K562 (cell line): ENCODE measurements around the gene FCGBP. TPM values are rescaled to one million over a fixed set of nuclear protein-coding genes. Genes with fewer than 3 reads are reported as not detected.

Experiments used
- CBFA2T3 ChIP-seq: fragments of 450-650 bp; IDR thresholded peaks from 2 replicates; pipeline ENCODE4 v1.6.1; 2017
- CEBPB ChIP-seq: fragments of 450-650 bp; IDR thresholded peaks from 2 replicates; pipeline ENCODE4 v1.6.1; 2016; ENCODE audit warnings: missing genetic modification characterization, missing compliant biosample characterization
- CEBPG ChIP-seq, 3 experiments: fragments of 200-800 bp in 1 of 3; sonication (Bioruptor generic) in 1 of 3; sonication (generic) in 1 of 3; formaldehyde crosslinking in 1 of 3; IDR thresholded peaks in 2 of 3; conservative IDR thresholded peaks in 1 of 3; 2 replicates each; pipeline versions ENCODE4 v1.6.1 to v1.8.0; 2016 to 2022; ENCODE audit warnings: missing compliant biosample characterization in 2 of 3, missing genetic modification characterization in 2 of 3, mild to moderate bottlenecking in 1 of 3, missing genetic modification reagents in 1 of 3
- PHTF2 ChIP-seq: fragments of 250-450 bp; sonication (Bioruptor Pico); IDR thresholded peaks from 2 replicates; pipeline ENCODE4 v1.5.0; 2021; ENCODE audit warnings: mild to moderate bottlenecking
- PML ChIP-seq: IDR thresholded peaks from 2 replicates; pipeline ENCODE4 v1.6.1; 2012; ENCODE audit warnings: low read length, inconsistent platforms
- RBM17 ChIP-seq: fragments of 200-400 bp; formaldehyde crosslinking; IDR thresholded peaks from 2 replicates; pipeline ENCODE4 v1.6.1; 2017; ENCODE audit warnings: low read depth, mild to moderate bottlenecking, low read length, borderline replicate concordance
- RHOXF2B ChIP-seq: fragments of 250-450 bp; sonication (Bioruptor Pico); conservative IDR thresholded peaks from 2 replicates; pipeline ENCODE4 v1.5.1; 2021
- SAFB2 ChIP-seq: fragments of 200-400 bp; formaldehyde crosslinking; IDR thresholded peaks from 2 replicates; pipeline ENCODE4 v1.6.1; 2018; ENCODE audit warnings: borderline replicate concordance, low read length, low read depth, moderate library complexity; ENCODE audit not compliant: severe bottlenecking
- SP1 ChIP-seq: sonication (generic); formaldehyde crosslinking; IDR thresholded peaks from 2 replicates; pipeline ENCODE4 v1.8.1; 2022; ENCODE audit warnings: mild to moderate bottlenecking, missing genetic modification reagents
- SREBF1 ChIP-seq: fragments of 150-350 bp; IDR thresholded peaks from 2 replicates; pipeline ENCODE4 v1.6.1; 2014; ENCODE audit warnings: antibody characterized with exemption, low read depth, low read length, borderline replicate concordance
- SRSF7 ChIP-seq: fragments of 200-400 bp; formaldehyde crosslinking; optimal IDR thresholded peaks from 2 replicates; pipeline ENCODE3; 2017; ENCODE audit warnings: mild to moderate bottlenecking, low read depth, low read length
- ZNF395 ChIP-seq: fragments of 200-800 bp; sonication (Bioruptor generic); IDR thresholded peaks from 2 replicates; pipeline ENCODE4 v1.6.1; 2017; ENCODE audit warnings: missing genetic modification characterization, missing compliant biosample characterization
- ZNF408 ChIP-seq: fragments of 250-450 bp; sonication (Bioruptor Pico); IDR thresholded peaks from 2 replicates; pipeline ENCODE4 v1.4.0; 2020; ENCODE audit warnings: low read depth, mild to moderate bottlenecking, moderate library complexity
- ZNF592 ChIP-seq: fragments of 450-650 bp; IDR thresholded peaks from 2 replicates; pipeline ENCODE4 v1.6.1; 2017; ENCODE audit warnings: antibody characterized with exemption, mild to moderate bottlenecking
- ZZZ3 ChIP-seq: fragments of 450-650 bp; IDR thresholded peaks from 2 replicates; pipeline ENCODE4 v1.6.1; 2016; ENCODE audit warnings: antibody characterized with exemption, mild to moderate bottlenecking, moderate library complexity
- polyA plus RNA-seq, 8 experiments: library from polyadenylated mRNA; depleted of rRNA in 4 of 8; stranded (reverse) in 5 of 8; unstranded in 3 of 8; fragments of >200 nt; fragmentation: Nextera tagmentation in 2 of 8; fragmentation: Illumina TruSeq in 1 of 8; extraction: Ambion mirVana in 2 of 8; extraction: Trizol in 1 of 8; gene quantifications; 2 replicates each; pipeline versions ENCODE4 v1.2.1 to v1.2.3, GENCODE V29; 2011 to 2014; ENCODE audit warnings: inconsistent platforms in 1 of 8, missing spikeins in 1 of 8
- total RNA-seq, 7 experiments: library from RNA; depleted of rRNA in 6 of 7; stranded (reverse); fragments of >200 nt in 6 of 7; fragmentation: Illumina TruSeq in 2 of 7; extraction: Trizol in 2 of 7; gene quantifications; 2 replicates each; pipeline versions ENCODE4 v1.2.1 to v1.2.3, GENCODE V29; 2011 to 2021; ENCODE audit warnings: low replicate concordance in 1 of 7
- TF ChIP-seq, protein P1 (sequence below): fragments of 450-650 bp; IDR thresholded peaks from 2 replicates; pipeline ENCODE4 v1.7.1; 2018; ENCODE audit warnings: mild to moderate bottlenecking, low read depth; ENCODE audit not compliant: partially characterized antibody

The FCGBP gene
- total and polyA plus RNA-seq, 9 of the 15 experiments (the other 6 are each of a cell fraction or from before 2014, with no cell fraction given), result 0.01 to 1.5 (median 0.13) TPM; not detected in 4

DNA sequence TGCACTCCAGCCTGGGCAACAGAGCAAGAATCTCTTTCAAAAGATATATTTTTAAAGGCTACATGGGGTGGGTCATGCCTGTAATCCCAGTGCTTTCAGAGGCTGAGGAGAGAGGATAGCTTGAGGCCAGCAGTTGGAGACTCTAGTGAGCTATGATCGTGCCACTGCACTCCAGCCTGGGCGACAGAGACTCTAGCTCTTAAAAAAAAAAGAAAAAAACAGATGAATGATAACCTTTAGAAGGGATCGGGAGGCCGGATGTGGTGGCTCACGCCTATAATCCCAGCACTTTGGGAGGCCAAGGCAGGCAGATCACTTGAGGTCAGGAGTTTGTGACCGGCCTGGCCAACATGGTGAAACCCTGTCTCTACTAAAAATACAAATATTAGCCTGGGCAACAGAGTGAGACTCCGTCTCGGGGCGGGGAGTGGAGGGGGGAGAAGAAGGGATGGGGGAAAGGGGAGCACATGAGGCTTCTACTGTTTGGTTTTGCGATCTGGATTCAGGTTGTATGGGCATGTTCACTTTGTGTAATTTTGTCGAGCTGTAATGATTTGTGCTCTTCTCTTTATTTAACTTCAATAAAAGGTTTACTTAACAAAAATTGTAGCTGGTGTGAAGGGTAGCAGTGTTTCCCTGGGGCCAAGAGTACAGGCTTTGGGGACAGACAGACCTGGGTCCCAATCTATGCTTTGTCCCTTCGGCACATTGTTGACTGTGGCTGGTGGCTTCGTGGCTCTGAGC is 35.4 kb upstream of the FCGBP start (continued):
- TF ChIP-seq RHOXF2B (CRISPR knock-in tag) (no peak), ZZZ3 (no peak), ZNF395 (CRISPR knock-in tag) (no peak), PML (no peak), ZNF592 (0 out of 2 replicates have a peak, but pooled peaks have one; percentile 2), SRSF7 (no peak), SREBF1 (no peak), SP1 (no peak), PHTF2 (CRISPR knock-in tag) (no peak), CBFA2T3 (0 out of 2 replicates have a peak, but pooled peaks have one; percentile 12), SAFB2 (no peak), CEBPG (CRISPR knock-in tag; IDR thresholded peaks at IDR 0.05) (no peak), CEBPG (tag; conservative IDR thresholded peaks at IDR 0.05 in 1 of 2, IDR thresholded peaks at IDR 0.05 in 1 of 2) (no peak), CEBPB (tag) (no peak), RBM17 (no peak), ZNF408 (CRISPR knock-in tag) (no peak)
- TF ChIP-seq, protein P1, sequence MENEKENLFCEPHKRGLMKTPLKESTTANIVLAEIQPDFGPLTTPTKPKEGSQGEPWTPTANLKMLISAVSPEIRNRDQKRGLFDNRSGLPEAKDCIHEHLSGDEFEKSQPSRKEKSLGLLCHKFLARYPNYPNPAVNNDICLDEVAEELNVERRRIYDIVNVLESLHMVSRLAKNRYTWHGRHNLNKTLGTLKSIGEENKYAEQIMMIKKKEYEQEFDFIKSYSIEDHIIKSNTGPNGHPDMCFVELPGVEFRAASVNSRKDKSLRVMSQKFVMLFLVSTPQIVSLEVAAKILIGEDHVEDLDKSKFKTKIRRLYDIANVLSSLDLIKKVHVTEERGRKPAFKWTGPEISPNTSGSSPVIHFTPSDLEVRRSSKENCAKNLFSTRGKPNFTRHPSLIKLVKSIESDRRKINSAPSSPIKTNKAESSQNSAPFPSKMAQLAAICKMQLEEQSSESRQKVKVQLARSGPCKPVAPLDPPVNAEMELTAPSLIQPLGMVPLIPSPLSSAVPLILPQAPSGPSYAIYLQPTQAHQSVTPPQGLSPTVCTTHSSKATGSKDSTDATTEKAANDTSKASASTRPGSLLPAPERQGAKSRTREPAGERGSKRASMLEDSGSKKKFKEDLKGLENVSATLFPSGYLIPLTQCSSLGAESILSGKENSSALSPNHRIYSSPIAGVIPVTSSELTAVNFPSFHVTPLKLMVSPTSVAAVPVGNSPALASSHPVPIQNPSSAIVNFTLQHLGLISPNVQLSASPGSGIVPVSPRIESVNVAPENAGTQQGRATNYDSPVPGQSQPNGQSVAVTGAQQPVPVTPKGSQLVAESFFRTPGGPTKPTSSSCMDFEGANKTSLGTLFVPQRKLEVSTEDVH, result no peak
